ENCODE results near the gene INA.
A peak's percentile ranks its signal among the peaks of the same experiment; 100 is the strongest.

The INA gene

DNA sequence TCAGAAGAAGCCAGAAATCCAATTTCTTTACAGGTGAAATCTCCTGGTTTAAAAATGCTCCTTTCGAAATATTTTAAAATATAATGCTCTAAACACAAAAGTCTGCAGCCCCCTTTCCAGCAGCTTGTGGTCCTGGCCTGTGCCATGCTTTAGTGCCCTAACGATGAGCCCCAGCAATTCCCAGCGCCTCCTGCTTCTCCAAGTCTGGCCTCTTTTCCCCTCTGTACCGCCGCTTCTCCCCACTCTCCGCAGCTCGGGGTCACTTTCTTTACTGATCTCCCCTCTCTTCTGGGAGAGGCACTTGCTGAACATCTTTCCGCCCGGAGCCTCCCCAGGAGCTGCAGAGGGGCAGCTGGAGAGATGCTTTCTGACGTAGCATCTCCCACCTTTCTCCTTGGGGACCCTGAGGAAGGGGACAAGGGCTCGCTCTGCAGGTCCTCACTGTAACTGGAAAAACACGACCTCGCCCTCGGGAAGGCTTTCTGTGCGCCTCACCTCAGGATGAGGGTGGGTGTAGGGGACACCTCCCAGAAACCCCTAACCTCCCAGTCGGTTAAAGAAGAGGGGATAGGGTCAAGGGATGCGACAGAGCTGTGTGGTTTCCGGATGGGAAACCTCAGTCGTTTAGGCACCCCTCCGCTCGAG, 565 bp upstream of the INA start:
- no peak for DNase-seq (ENCODE audit: low spot score)

DNA sequence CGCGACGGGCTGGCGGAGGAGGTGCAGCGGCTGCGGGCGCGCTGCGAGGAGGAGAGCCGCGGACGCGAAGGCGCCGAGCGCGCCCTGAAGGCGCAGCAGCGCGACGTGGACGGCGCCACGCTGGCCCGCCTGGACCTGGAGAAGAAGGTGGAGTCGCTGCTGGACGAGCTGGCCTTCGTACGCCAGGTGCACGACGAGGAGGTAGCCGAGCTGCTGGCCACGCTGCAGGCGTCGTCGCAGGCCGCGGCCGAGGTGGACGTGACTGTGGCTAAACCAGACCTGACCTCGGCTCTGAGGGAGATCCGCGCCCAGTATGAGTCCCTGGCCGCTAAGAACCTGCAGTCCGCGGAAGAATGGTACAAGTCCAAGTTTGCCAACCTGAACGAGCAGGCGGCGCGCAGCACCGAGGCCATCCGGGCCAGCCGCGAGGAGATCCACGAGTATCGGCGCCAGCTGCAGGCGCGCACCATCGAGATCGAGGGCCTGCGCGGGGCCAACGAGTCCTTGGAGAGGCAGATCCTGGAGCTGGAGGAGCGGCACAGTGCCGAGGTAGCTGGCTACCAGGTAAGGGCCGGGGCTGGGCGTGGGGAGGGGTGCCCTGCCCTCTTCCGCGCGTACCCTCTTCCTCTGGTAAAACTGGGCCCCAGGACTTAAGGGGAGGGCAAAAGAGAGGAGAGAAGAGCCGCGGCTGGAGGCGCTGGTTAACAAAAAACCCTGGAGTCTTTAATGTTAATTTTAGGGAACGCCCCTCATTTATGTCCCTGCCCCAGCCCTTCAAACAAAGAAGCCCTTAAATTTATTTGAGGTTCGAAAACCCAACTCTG, 987 bp downstream of the INA start:
- DNase-seq (ENCODE audit: low spot score) = no peak

DNA sequence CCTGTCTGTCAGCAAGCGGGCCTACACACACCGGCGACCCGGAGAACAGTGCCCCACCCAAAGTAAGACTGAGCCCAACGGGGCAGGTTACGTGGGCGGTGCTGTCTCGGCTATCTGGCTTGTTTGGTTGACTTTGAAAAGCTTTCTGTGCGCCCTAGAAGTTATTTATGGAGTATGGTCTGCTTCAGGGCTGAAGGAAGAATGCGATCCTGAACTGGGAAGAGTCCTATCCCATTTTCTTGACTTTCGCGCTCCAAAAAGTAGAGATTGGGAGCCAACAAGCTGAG, 1.5 kb downstream of the INA start:
- no peak for DNase-seq (ENCODE audit: low spot score)

DNA sequence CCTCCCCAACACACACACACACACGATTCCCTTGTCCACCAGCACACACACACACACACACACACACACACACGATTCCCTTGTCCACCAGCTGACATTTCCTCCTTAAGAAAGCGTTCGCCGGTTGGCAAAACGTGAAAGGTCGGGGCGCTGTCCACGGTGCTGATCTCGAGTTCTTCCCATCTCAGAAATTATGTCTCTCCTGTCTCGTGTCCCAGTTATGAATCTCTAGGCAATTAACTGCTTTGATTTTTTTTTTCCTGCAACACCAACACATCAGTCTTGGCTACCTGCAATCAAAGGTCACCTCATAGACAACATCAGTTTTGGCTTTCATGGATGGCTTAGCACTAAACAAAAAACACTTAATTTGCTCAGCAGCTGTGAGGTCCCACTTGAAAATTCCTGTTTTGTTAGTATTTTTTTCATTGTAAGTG, 1.9 kb downstream of the INA start:
- peak; percentile 12 for DNase-seq (ENCODE audit: low spot score)

DNA sequence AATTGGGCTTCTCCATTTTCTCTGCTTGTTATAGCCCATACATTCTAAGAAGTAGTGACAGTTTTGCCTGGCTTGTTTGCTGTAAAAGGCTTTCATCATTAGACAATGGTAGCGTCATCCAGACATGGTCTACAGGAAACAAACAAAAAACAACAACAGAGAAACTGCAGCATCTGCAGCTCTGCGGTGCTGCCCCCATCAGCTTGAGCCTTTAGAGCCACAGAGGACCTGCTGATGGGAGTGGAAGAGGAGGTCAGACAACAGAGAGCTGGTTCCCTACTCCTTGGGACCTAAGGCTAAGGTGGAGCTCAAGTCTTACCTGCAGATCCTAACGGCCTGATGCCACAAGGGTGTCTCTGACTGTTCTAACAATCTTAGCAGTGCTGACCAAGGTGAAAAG, 3.1 kb downstream of the INA start:
- DNase-seq (ENCODE audit: low spot score) = no peak

DNA sequence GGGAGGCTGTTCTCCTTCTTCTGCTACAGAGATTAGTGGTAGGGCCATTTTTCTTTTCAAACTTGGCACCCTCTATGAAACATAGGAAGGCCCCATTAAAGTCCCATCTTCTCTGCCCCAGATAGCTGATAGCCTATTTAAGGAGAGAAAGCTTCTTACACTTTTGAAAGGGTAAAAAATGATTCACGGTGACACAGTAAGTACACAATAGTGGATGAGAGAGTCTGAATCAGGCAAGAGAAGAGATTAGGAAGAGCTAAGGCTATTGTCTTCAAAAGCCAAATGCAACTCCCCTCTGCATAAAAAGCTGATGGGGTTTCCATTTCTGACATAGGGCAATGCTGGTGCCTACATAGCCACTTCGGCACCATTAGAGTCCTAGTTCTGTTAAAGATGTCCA, 3.6 kb downstream of the INA start:
- DNase-seq (ENCODE audit: low spot score) = no peak

DNA sequence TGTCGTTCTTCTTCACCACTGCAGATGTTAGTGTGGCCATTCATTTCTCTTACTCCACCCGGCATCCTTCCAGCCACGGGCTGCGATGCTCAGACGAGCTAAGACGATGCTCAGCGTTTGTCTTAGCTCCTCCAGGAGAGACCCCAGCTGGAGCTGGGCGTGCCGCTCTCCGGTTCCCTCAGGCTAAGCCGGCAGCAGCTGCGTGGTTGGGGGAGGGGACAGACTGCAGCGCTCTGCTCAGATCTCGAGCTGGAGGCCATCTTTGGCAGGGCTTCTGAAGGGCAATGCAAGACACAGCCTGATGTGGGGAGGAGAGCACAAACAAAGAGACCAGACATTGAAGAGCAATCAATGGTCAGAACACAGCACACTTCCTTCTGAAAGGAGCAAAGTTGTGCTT, 4.8 kb downstream of the INA start:
- DNase-seq (ENCODE audit: low spot score) = no peak

DNA sequence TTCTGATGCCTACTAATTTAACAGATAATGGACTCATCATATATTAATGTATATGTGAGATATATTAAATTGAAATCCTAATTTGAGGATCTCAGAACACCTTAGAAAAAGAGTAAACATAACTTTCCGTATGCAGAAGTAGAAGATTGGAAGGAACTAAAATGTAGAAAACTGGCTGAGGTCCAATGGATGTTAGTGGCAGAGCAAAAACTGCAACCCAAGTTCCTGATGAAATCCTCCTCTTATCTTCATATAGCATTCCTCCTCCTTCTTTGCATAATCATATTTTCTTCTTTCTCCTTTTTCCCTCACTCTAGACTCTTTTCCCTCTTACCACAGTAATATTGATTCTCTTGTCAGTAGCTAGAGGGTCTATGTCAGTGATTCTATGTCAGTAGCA, 6.0 kb downstream of the INA start:
- no peak for DNase-seq (ENCODE audit: low spot score)

DNA sequence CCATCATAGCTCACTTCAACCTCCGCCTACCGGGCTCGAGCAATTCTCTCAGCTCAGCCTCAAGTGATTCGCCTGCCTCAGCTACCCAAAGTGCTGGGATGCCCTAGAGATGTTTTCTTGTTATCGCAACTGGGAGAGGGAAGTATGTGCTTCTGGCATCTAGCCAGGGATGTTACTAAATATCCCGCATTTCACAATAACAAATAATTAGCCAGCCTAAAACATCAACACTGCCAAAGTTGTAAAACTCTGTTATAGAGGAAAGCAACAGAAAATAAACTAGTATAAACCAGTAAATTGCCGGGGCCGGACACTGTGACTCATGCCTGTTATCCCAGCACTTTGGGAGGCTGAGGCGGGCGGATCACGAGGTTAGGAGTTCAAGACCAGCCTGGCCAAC, 7.2 kb downstream of the INA start:
- no peak for DNase-seq (ENCODE audit: low spot score)

DNA sequence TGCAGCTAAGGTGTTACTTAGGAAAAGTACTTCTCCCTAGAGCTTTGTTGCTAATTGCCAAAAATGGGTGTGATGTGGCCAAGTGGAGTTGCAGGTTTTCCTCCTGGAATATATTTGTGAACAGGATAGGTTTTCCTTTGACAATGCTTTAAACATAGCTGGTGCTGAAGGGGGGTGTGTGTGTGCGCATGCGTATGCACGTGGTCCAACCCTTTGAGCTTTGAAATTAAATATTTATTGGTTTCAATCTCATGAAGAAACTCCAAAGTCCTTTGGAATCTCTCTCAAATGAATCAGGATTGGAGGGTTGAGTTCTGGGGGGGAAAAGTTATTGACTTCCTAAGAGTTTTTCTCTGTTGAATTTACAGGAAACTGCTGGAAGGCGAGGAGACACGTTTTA, 11.1 kb downstream of the INA start:
- no peak for DNase-seq (ENCODE audit: low spot score)

DNA sequence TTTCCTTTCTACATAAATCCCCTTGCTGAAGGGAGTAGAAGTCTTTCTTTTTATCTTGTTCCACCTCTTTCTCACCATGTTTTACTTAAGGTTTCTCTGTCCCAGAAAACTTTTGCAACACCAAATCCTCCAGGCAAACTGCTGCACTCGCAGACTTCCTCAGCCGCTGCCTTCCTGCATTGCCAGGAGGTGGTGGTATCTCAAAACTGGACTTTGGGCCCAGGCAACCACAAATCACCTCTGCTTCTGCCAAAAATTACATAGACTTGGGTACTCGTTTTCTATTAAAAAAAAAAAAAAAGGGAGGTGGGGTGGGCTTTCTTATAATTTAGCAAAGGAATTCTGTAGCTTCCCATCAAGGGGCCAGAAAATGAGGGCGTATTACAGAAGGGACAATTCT, 14.7 kb downstream of the INA start:
- no peak for DNase-seq (ENCODE audit: low spot score)

DNA sequence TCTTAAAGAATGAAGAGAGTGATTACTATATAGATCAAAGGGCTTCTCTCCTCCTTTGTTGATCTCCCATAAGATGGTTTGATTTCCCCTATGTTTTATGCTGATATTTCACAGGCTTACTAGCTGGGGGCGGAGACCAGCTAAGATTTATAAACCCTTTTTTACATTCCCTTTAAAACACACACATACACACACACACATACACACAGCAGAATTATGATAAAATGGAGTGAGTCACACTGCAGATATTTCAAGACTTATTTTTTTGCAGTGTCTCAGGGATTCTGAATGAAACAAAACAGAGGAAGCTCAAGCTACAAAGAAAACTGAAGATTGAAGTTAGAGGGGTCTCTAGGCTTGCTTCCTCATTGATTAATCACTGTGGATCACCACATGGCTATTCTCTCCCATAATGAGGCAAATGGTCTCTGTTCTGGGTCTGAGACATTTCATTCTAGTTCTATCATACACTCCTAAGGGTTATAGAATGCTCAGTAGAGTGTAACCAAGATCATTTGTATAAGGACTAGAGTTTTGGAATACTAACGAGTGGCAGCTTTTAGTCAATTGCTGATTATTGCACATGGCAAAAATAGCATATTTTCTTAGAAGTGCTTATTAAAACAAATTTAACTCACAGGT, 18.6 kb downstream of the INA start:
- DNase-seq (ENCODE audit: low spot score) = no peak

DNA sequence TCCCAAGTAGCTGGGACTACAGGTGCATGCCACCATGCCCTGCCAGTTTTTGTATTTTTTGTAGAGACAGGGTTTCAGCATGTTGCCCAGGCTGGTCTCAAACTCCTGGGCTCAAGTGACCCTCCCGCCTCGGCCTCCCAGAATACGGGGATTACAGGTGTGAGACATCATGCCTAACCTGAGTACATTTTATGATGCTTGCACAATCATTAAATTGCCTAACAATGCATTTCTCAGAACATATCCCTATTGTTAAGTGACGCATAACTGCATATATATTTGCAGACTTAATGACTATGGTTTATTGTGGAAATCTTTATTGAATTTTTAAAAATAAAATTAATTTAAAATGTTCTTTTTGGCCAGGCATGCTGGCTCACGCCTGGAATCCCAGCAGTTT, 30.7 kb downstream of the INA start:
- no peak for DNase-seq (ENCODE audit: low spot score)

DNA sequence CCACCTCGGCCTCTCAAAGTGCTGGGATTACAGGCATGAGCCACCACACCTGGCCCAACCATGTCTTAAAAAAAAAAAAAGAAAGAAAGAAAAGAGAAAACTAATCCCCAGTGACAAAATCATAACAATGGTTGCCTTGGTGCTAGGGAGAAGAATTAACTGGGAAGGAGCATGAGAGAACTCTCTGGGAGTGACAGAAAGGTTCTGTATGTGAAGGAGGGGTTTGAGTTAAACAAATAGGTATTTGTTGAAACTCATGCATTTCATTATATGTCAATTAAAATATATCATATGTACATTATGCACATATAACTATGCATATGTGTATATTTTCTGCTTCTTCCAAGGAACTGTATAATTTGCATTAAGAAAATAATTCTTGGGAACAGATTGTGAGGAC, 33.3 kb downstream of the INA start:
- no peak for DNase-seq (ENCODE audit: low spot score)

DNA sequence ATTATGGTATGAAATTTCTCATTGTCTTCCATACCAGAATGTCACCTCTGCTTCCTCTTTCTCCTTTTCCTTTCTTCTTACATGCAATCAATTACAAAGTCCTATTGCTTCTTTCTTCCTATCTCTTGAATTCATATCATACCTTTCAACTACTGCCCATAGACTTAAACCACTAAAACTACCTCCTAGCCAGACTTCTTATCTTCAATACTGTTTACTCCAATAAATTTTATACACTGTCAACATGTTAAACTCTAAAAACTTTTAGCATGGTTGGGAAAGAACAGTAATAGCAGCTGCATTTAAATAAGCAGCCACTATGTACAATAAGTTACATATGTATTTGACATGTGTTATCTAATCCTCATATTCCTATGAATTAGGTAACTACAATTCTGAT, 39.1 kb downstream of the INA start:
- DNase-seq (ENCODE audit: low spot score) = no peak

DNA sequence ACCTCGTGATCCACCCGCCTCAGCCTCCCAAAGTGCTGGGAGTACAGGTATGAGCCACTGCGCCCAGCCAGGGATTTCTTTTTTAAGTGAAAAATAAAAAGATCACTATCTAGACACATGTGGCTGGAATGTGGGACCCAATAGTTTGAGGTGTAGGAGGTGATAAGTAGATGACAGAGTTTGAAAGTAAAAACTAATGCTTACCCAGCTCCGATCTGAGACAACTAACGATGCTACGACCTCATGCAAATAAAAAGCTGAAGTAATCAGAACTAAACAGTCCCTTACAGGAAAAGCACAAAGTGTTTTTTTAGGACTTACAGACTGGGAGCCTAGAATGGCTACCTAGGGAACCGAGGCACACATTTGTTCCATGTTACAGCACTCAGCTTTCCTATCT, 51.0 kb downstream of the INA start:
- DNase-seq (ENCODE audit: low spot score) = no peak

DNA sequence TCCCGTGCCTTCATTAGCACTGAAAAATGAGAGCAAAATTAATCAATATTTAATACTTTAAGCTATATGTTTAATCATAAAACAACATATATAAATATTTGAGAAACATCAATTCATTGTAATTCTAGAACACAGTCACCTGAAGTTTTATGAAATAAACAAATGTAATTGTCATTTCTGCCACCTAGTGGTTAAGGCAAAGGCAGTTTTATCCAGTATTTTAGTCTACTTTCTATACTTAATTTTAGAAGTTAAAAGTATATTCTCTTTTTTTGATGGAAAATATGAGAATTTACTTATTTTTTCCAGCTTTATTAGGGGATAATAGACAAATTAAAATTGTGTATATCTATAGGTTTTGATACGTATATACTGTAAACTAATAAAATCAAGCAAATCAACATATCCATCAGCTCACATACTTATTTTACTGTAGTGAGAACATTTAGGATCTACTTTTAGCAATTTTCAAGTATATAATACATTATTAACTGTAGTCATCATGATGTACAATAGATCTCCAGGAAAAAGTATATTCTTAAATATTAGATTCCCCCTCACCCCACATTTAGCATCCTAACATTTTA, 57.1 kb downstream of the INA start:
- DNase-seq (ENCODE audit: low spot score) = peak; percentile 23

DNA sequence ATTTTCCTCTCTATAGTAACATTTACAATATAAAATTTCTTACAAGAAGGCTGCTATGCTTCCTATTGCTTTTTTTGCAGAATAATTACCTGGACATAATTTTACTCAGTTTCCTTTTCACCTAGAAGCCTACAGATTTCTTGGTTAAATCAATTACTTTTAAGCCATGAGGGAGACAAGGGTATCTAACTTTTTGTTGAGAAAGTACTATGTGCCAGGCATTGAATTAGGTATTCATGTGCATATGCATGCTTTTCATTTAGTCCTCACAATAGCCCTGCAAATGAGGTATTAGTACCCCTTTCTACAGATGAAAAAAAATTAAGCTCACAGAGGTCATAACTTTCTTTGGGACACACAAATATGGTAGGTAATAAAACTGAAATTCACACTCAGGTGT, 57.6 kb downstream of the INA start:
- no peak for DNase-seq (ENCODE audit: low spot score)

DNA sequence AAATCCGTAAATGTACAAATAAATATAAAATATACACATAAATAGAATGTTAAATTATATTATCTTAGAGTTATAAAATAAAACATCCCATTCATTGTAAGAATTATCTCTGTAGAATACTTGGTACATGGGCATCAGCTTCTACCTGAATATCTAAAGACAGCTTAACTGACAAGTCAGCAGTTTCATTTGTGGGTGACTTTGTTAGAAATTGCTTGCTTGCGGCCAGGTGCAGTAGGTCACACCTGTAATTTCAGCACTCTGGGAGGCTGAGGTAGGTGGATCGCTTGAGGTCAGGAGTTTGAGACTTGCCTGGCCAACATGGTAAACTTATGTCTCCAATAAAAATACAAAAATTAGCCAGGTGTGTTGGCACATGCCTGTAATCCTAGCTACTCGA, 59.4 kb downstream of the INA start:
- DNase-seq (ENCODE audit: low spot score) = no peak
